ENCODE results near the gene RBM26. TPM values are rescaled to one million over a fixed set of nuclear protein-coding genes. Genes with fewer than 3 reads are reported as not detected.

RBM26 gene
- total RNA-seq = 10 to 100 TPM; 21.1 to 43.1 (median 26.9) TPM

GRCh38 chr13:79405831-79406596 is at the start of gene RBM26:
Gene RBM26 (minus strand): TSS chr13:79406255. CDS start chr13:79405774, 481 bp downstream.
- WGBS, 2 donors (ENCODE audit: low coverage in 1 of 2) = 0 to 1% methylated on average over 14 to 36 of the region's 72 CpGs
- H3K27ac ChIP-seq = peak within 1 kb of the TSS; percentile 86 to 95 (median 93)
- no peaks in the 10 kb centered on the region for H3K27me3 ChIP-seq
- TF ChIP-seq EP300 (IDR thresholded peaks at IDR 0.05) (no peak), CTCF (IDR thresholded peaks at IDR 0.05) (peak in 3 of 4 experiments; percentile 30 to 41 (median 38)), POLR2AphosphoS5 (IDR thresholded peaks at IDR 0.05) (peak; percentile 72), POLR2A (IDR thresholded peaks at IDR 0.05) (peak; percentile 30 to 39)
- peaks cover 17 to 47% (median 22%) of the 10 kb centered on the region in 3 donors for H3K4me1 ChIP-seq
- no peaks in the 10 kb centered on the region for H3K9me3 ChIP-seq
- peak; percentile 94 for ATAC-seq
- no peaks in the 10 kb centered on the region for H3K36me3 ChIP-seq
- H3K4me3 ChIP-seq = peak within 1 kb of the TSS; percentile 87 to 94

- H3K9me3 ChIP-seq = no peaks in the 10 kb centered on the region
- no peak overlapping the region for H3K4me3 ChIP-seq
- H3K36me3 ChIP-seq = no peaks in the 10 kb centered on the region
- no peak overlapping the region for H3K27ac ChIP-seq
- ATAC-seq = no peak
- H3K27me3 ChIP-seq = peaks cover 4% of the 10 kb centered on the region
- H3K4me1 ChIP-seq = no peaks in the 10 kb centered on the region
- WGBS, 2 donors (ENCODE audit: low coverage in 1 of 2) = 100% methylated on average over 2 to 3 of the region's 7 CpGs
- TF ChIP-seq EP300 (IDR thresholded peaks at IDR 0.05) (no peak), POLR2AphosphoS5 (IDR thresholded peaks at IDR 0.05) (no peak), CTCF (IDR thresholded peaks at IDR 0.05) (no peak), POLR2A (IDR thresholded peaks at IDR 0.05) (no peak)
Measured at GRCh38 chr13:79455331-79455730, 49.3 kb upstream of the RBM26 start.

- H3K9me3 ChIP-seq = no peaks in the 10 kb centered on the region
- H3K27me3 ChIP-seq = peaks cover 4% of the 10 kb centered on the region
- ATAC-seq = no peak
- 36 to 53% methylated on average over 2 to 3 of the region's 3 CpGs for WGBS, 2 donors (ENCODE audit: low coverage in 1 of 2)
- no peaks in the 10 kb centered on the region for H3K36me3 ChIP-seq
- no peak overlapping the region for H3K4me3 ChIP-seq
- no peak overlapping the region for H3K27ac ChIP-seq
- no peaks in the 10 kb centered on the region for H3K4me1 ChIP-seq
- TF ChIP-seq POLR2AphosphoS5 (IDR thresholded peaks at IDR 0.05) = no peak
- no peak for TF ChIP-seq POLR2A (IDR thresholded peaks at IDR 0.05)
- no peak for TF ChIP-seq EP300 (IDR thresholded peaks at IDR 0.05)
- TF ChIP-seq CTCF (IDR thresholded peaks at IDR 0.05) = no peak
Measured at GRCh38 chr13:79452239-79452913, 46.3 kb upstream of the RBM26 start.

- Histone ChIP-seq H3K27ac (no peak overlapping the region), H3K4me3 (no peak overlapping the region), H3K27me3 (peaks cover 4% of the 10 kb centered on the region), H3K36me3 (no peaks in the 10 kb centered on the region), H3K4me1 (no peaks in the 10 kb centered on the region), H3K9me3 (no peaks in the 10 kb centered on the region)
- ATAC-seq = no peak
- WGBS, 2 donors (ENCODE audit: low coverage in 1 of 2) = 14 to 46% methylated on average over 3 of the region's 3 CpGs
- TF ChIP-seq POLR2AphosphoS5 (IDR thresholded peaks at IDR 0.05) (no peak), POLR2A (IDR thresholded peaks at IDR 0.05) (no peak), EP300 (IDR thresholded peaks at IDR 0.05) (no peak), CTCF (IDR thresholded peaks at IDR 0.05) (no peak)
Measured at GRCh38 chr13:79451500-79451962, 45.5 kb upstream of the RBM26 start.

Data from gastroesophageal sphincter (tissue), 4 donors.